Lower lobe of right lung (tissue), 2 donors: ENCODE measurements around the gene SPSB2. TPM values are rescaled to one million over a fixed set of nuclear protein-coding genes. Genes with fewer than 3 reads are reported as not detected.
A peak's percentile ranks its signal among the peaks of the same experiment; 100 is the strongest.

Source experiments
- ATAC-seq, 2 donors: fragments of 200-7000 bp; cut with Tn5 transposase; one replicate each; pipeline ENCODE4 v1.9.1; 2020 to 2022; ENCODE audit warnings: mild to moderate bottlenecking in 2 of 2, moderate library complexity in 2 of 2
- DNase-seq: peaks from one replicate; pipeline ENCODE4 v3.0.0-alpha.2; 2020
- H3K27ac ChIP-seq: fragments of 200-600 bp; one replicate; pipeline ENCODE4 v1.8.0; 2022
- H3K27me3 ChIP-seq: fragments of 200-600 bp; one replicate; pipeline ENCODE4 v1.8.0; 2022; ENCODE audit warnings: low read depth
- H3K36me3 ChIP-seq: fragments of 200-600 bp; one replicate; pipeline ENCODE4 v1.8.0; 2022; ENCODE audit warnings: mild to moderate bottlenecking
- H3K4me1 ChIP-seq: fragments of 200-600 bp; one replicate; pipeline ENCODE4 v1.8.0; 2022
- H3K4me3 ChIP-seq: fragments of 200-600 bp; one replicate; pipeline ENCODE4 v1.8.0; 2022; ENCODE audit warnings: mild to moderate bottlenecking
- H3K9me3 ChIP-seq: fragments of 200-600 bp; one replicate; pipeline ENCODE4 v1.8.0; 2022
- CTCF ChIP-seq: fragments of 200-600 bp; IDR thresholded peaks from one replicate; pipeline ENCODE4 v1.8.0; 2022; ENCODE audit warnings: antibody characterized with exemption, mild to moderate bottlenecking
- intact Hi-C: fragments of 100-400 bp; cut with DNase I; formaldehyde crosslinking; loops from one replicate; pipeline ENCODE4 v1.11.0; 2022
- total RNA-seq: library from RNA; stranded (reverse); fragmentation: NEBNext Ultra II Directional; extraction: Animal tissue kit (Norgen Biotek cat#: 25700); gene quantifications from one replicate; pipeline ENCODE4 v1.2.1, GENCODE V29; 2021
- donor health status: DM: no; HTN: yes; CAD: no; lungs with severe emphysema.

Gene SPSB2
- total RNA-seq, 1 donor from 2014 or later, result 25.5 TPM

- TF ChIP-seq CTCF, result no peak
- Histone ChIP-seq H3K36me3 (peaks cover 8% of the 10 kb centered on the region), H3K9me3 (no peaks in the 10 kb centered on the region), H3K4me3 (peak overlapping the region; percentile 86), H3K4me1 (peaks cover 12% of the 10 kb centered on the region), H3K27ac (no peak overlapping the region), H3K27me3 (no peaks in the 10 kb centered on the region)
- intact Hi-C loops, result no loop called here
- DNase-seq, result no peak
- ATAC-seq, result no peak
These were observed 22.3 kb downstream of the SPSB2 start for GRCh38 chr12:6850796-6851152.

GRCh38 chr12:6849976-6850560 is 23.0 kb downstream of the SPSB2 start:
- no peaks in the 10 kb centered on the region for H3K9me3 ChIP-seq
- no peak for DNase-seq
- intact Hi-C loops, result no loop called here
- no peak overlapping the region for H3K27ac ChIP-seq
- no peak overlapping the region for H3K4me3 ChIP-seq
- no peak for TF ChIP-seq CTCF
- H3K4me1 ChIP-seq, result peaks cover 12% of the 10 kb centered on the region
- peaks cover under 1% of the 10 kb centered on the region for H3K36me3 ChIP-seq
- no peak for ATAC-seq
- no peaks in the 10 kb centered on the region for H3K27me3 ChIP-seq

GRCh38 chr12:6849427-6849826 is 23.7 kb downstream of the SPSB2 start:
- ATAC-seq (no peak), DNase-seq (no peak)
- Histone ChIP-seq H3K9me3 (no peaks in the 10 kb centered on the region), H3K36me3 (peaks cover 4% of the 10 kb centered on the region), H3K27me3 (no peaks in the 10 kb centered on the region), H3K27ac (no peak overlapping the region), H3K4me1 (peaks cover 12% of the 10 kb centered on the region), H3K4me3 (no peak overlapping the region)
- intact Hi-C loops, result no loop called here
- TF ChIP-seq CTCF, result no peak

GRCh38 chr12:6847676-6848075 is 25.4 kb downstream of the SPSB2 start:
- Histone ChIP-seq H3K36me3 (peaks cover 9% of the 10 kb centered on the region), H3K4me1 (peaks cover 5% of the 10 kb centered on the region), H3K9me3 (no peaks in the 10 kb centered on the region), H3K27ac (no peak overlapping the region), H3K27me3 (no peaks in the 10 kb centered on the region), H3K4me3 (no peak overlapping the region)
- ATAC-seq (no peak), DNase-seq (no peak)
- TF ChIP-seq CTCF, result no peak
- intact Hi-C loops, result no loop called here

- Histone ChIP-seq H3K36me3 (peaks cover 9% of the 10 kb centered on the region), H3K27ac (no peak overlapping the region), H3K9me3 (no peaks in the 10 kb centered on the region), H3K27me3 (no peaks in the 10 kb centered on the region), H3K4me3 (no peak overlapping the region), H3K4me1 (peaks cover 5% of the 10 kb centered on the region)
- intact Hi-C loops, result no loop called here
- TF ChIP-seq CTCF, result no peak
- DNase-seq (no peak), ATAC-seq (no peak)
These were observed 26.7 kb downstream of the SPSB2 start for GRCh38 chr12:6846316-6846869.
